ENCODE results near the gene NFATC1.

- TF ChIP-seq, protein P1, sequence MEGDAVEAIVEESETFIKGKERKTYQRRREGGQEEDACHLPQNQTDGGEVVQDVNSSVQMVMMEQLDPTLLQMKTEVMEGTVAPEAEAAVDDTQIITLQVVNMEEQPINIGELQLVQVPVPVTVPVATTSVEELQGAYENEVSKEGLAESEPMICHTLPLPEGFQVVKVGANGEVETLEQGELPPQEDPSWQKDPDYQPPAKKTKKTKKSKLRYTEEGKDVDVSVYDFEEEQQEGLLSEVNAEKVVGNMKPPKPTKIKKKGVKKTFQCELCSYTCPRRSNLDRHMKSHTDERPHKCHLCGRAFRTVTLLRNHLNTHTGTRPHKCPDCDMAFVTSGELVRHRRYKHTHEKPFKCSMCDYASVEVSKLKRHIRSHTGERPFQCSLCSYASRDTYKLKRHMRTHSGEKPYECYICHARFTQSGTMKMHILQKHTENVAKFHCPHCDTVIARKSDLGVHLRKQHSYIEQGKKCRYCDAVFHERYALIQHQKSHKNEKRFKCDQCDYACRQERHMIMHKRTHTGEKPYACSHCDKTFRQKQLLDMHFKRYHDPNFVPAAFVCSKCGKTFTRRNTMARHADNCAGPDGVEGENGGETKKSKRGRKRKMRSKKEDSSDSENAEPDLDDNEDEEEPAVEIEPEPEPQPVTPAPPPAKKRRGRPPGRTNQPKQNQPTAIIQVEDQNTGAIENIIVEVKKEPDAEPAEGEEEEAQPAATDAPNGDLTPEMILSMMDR (IDR thresholded peaks at IDR 0.05): no peak
- TF ChIP-seq POLR2AphosphoS5 (IDR thresholded peaks at IDR 0.05; ENCODE audit: insufficient read depth in 1 of 2, low read depth in 1 of 2): no peak
These were observed 39.1 kb downstream of the NFATC1 start for GRCh38 chr18:79434607-79435401.

Data from vagina (tissue), 2 donors.